G401 (cell line): ENCODE data around the gene UBE2QL1. TPM values are rescaled to one million over a fixed set of nuclear protein-coding genes. Genes with fewer than 3 reads are reported as not detected.

ENCODE experiments used
- DNase-seq: peaks from one replicate; pipeline ENCODE4 v3.0.0-alpha.2; 2015; ENCODE audit warnings: low spot score
- in situ Hi-C: cut with HindIII; loops from 2 replicates; pipeline ENCODE4 v1.10.0; 2016; ENCODE audit warnings: low sequenced_read_pairs, mixed read lengths
- total RNA-seq: library from RNA; depleted of rRNA; stranded (reverse); fragments of >200 nt; shearing (Covaris generic); gene quantifications from 2 replicates; pipeline ENCODE4 v1.2.3, GENCODE V29; 2014

Gene UBE2QL1
- total RNA-seq, 1 experiment from 2014 or later: not detected

GRCh38 chr5:6424110-6424659 lies 24.5 kb upstream of the UBE2QL1 start:
- DNase-seq: no peak
- in situ Hi-C loops: no loop called here

DNA sequence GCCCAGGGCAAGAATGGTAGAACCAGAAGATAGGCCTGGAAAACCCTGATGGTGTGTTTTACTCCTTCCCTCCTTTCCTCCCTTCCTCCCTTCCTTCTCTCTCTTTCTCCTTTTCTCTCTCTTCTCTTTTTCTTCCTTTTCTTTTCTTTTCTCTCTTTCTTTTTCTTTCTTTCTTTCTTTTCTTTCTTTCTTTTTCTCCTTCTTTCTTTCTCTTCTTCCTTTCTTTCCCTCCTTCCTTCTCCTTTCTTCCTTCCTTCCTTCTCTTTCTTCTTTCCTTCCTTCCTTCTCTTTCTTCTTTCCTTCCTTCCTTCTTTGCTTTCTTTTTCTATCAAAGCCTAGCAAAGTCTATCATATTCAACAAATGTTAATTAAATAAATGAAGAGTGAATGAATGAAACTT lies 24.0 kb upstream of the UBE2QL1 start:
- in situ Hi-C loops: no loop called here
- no peak for DNase-seq

- in situ Hi-C loops: no loop called here
- no peak for DNase-seq
These were observed 21.0 kb upstream of the UBE2QL1 start for GRCh38 chr5:6427694-6428093.

- in situ Hi-C loops: no loop called here
- peak; percentile 98 for DNase-seq
These were observed 18.1 kb upstream of the UBE2QL1 start for GRCh38 chr5:6430418-6431028.

DNA sequence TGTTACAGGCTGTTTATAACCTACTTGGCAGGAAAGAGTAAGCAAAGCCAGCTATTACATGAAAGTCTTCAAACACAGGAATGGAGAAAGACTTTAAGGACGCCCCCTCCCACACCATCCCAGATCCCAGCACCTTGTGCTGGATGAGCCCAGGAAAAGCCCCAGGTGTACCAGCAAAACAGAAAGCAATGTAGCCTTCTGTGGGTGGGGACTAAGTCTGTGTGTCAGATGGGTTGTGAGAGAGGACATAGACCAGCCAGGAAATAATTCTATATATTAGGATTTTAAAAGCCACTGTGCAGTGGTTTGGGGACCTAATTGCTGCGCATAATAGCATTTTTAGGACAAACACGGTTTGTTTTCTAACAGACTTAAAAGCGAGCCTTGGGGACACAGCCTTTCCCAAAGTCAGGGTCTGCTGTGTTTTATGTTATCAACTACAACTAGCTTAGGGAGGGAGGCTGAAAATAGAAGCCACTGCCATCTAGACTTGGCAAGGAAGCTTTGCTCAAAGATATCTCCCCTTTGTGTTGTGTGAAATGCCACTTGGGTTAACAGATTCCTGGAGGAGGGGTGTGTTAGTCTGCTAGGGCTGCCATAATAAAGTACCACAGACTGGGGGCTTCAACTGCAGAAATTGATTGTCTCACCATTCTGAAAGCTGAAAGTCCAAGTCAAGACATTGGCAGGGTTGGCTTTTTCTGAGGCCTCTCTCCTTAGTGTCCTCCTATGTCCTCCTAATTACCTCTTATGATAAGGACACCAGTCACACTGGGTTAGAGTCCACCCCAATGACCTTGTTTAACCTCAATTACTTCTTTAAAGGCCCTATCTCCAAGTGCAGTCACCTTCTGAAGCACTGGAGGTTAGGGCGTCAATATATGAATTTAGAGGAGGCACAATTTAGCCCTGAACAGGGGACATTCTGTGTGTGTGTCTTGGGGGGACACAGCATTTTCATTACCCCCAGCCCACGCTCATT lies 17.2 kb upstream of the UBE2QL1 start:
- no peak for DNase-seq
- in situ Hi-C loops: no loop called here

DNA sequence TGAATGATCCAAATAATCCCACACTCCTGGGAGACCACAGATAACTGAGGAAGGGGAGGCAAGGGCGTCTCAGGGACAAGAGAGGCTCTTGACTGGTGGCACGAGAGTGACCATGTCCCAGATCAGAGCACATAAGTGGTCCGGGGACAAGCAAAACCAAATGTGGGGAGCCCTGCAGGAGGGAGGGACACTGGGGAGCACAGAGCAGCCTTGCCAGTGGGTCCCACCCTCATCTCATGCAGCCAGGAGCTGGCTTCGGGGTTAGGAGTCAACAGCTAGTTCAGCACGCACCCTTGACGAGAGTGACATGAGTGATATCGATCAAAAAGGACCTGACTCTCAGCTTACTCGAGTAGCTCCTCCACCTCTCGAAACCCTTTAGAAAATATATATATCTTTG lies 16.5 kb upstream of the UBE2QL1 start:
- in situ Hi-C loops: no loop called here
- no peak for DNase-seq

GRCh38 chr5:6434731-6435130 lies 13.9 kb upstream of the UBE2QL1 start:
- no peak for DNase-seq
- in situ Hi-C loops: no loop called here

DNA sequence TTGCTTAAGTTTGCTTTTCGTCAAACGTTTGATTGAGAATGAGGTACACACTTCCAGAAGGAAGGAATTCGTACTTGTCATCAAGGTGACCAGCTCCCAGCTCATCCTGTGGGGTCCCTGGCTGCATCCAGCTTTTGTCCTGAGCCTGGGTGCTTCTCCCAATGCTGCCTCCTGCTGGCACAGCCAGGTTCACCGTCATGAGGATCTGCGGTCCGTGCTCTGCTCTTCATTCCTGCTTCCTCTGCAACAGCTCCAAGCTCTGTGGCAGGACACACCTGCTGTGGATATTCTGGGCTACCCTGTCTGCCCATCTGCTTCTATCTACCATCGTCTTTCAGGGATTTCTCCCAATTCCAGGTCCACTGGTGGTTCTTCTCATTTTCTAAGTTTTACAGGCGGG lies 13.3 kb upstream of the UBE2QL1 start:
- in situ Hi-C loops: no loop called here
- DNase-seq: peak; percentile 77

GRCh38 chr5:6436715-6437331 lies 11.8 kb upstream of the UBE2QL1 start:
- in situ Hi-C loops: no loop called here
- no peak for DNase-seq

DNA sequence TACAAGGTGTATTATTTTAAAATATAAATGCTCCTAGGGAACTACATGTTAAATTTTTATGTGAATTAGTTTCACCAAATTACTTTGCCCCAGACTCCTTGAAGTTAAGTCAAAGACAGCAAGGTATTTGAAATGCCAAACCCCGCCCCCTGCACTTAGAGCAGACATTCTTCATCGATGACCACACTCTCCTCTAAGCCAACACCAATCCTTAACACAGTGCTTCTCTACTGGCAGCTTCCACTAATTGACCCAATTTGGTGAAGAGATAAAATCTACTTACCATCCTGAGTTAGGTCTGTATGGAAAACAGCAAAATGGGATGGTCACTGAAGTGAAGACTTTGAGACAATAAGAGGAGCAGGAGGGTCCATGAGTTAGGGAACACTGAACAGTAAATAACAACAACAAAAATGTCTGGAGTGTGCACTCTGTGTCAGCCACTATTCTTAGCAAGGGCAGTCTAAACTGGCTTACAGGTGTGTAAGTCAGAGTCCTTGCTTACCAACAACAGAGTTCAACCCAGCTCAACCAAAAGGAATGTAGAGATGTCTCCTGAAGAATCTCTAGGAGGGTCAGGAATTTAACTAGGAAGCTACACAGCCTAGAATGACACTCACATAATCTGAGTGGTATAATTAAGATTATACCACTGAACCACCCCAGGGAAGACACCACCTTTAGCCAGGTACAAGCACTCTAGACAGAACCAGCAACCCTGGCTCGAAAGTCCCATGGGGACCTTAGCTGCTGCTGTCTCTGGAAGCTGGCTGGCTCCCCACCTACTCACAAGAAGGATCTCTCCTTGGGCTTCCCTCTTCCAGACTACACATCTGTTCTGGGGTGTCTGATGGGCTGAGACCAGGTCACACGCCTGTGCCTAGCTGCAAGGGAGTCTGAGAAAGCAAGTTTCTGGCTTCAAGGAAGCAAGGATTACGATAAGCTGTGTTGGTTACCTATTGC lies 8.8 kb upstream of the UBE2QL1 start:
- in situ Hi-C loops: no loop called here
- DNase-seq: no peak

- in situ Hi-C loops: no loop called here
These were observed 6.3 kb upstream of the UBE2QL1 start for GRCh38 chr5:6442333-6442732.

GRCh38 chr5:6443326-6443725 lies 5.3 kb upstream of the UBE2QL1 start:
- in situ Hi-C loops: no loop called here
- no peak for DNase-seq

More at GRCh38 chr5:6442333-6442732, 6.3 kb upstream of the UBE2QL1 start:
- DNase-seq: no peak

GRCh38 chr5:6446042-6446441 lies 2.6 kb upstream of the UBE2QL1 start:
- in situ Hi-C loops: no loop called here
- DNase-seq: no peak

- in situ Hi-C loops: no loop called here
- no peak for DNase-seq
These were observed 1.9 kb upstream of the UBE2QL1 start for GRCh38 chr5:6446626-6447309.

GRCh38 chr5:6447384-6448140 lies 1.1 kb upstream of the UBE2QL1 start:
- in situ Hi-C loops: no loop called here
- no peak for DNase-seq

GRCh38 chr5:6448141-6448491 lies 543 bp upstream of the UBE2QL1 start:
- DNase-seq: no peak
- in situ Hi-C loops: no loop called here

DNA sequence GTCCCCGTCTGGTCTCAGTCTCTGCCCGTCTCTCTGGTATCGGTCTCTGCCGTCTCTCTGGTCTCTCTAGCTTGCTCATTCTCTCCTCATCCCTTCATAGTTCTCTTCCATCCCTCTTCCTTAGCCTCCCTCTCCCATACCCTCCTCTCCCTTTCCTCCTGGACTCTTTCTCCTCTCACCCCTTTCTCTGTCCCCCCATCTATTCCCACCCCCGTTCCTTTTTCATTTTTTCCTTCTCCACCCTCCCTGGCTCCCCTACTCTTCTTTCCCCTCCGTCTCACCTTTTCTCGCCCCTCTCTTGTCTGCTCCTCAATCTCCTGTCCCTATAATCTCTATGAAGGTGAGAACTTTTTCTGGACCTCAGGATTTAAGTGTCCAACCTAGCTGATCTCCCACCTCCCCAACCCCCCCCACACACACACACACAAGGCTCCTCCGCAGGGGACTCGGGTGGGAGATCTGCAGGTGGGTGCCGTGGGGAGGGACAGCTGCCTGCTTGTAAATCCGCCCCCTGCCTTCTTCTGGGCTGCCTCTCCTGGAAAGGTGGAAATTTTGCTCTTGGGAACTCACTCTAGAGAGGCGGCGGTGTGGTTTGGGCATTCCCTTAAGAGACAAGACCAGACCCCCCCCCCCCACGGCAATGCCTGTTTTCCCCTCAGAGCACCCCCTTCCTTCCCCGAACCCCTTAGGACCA lies 953 bp downstream of the UBE2QL1 start:
- in situ Hi-C loops: no loop called here

More for the DNA sequence above, 953 bp downstream of the UBE2QL1 start:
- DNase-seq: peak; percentile 50
